HCT116 (cell line): ENCODE data around the gene TEX22. TPM values are rescaled to one million over a fixed set of nuclear protein-coding genes. Genes with fewer than 3 reads are reported as not detected.

ENCODE experiments used
- ATAC-seq: fragments of 200-7000 bp; cut with Tn5 transposase; 2 replicates; pipeline ENCODE4 v1.9.1; 2020; ENCODE audit warnings: mild to moderate bottlenecking, moderate library complexity
- BruUV-seq: library from RNA; stranded (reverse); fragments of 400-500 nt; replicated peaks from 2 replicates; lab custom pipeline; 2021; lab: Mats Ljungman, UMichigan
- CTCF ChIA-PET: fragments of 300-600 bp; sonication (Branson Sonifier 250); formaldehyde crosslinking; loops from one replicate; lab custom pipeline; 2021; ENCODE audit warnings: antibody characterized with exemption; lab: Charles Lee
- POLR2A ChIA-PET: fragments of 300-600, 350-600 bp; sonication (Branson Sonifier 250); formaldehyde crosslinking; loops from one replicate; lab custom pipeline; 2021; ENCODE audit warnings: antibody characterized with exemption; lab: Charles Lee
- RAD21 ChIA-PET, 2 experiments: fragments of 300-600 bp; sonication (Branson Sonifier 250); formaldehyde crosslinking; loops; one replicate each; lab custom pipeline; 2023; ENCODE audit warnings: low total read pairs in 2 of 2; ENCODE audit not compliant: uncharacterized antibody in 2 of 2, unreplicated experiment in 2 of 2, low non-redundant PET in 1 of 2; lab: Charles Lee
- DNase-seq: peaks from one replicate; pipeline ENCODE4 v3.0.0-alpha.2; 2010; ENCODE audit warnings: low read depth, low spot score
- H2AFZ ChIP-seq: fragments of 200-600 bp; shearing (Covaris generic), sonication (generic); 2 replicates; pipeline ENCODE4 v1.6.1; 2017; ENCODE audit warnings: low read depth, mixed run types, mixed read lengths, antibody characterized with exemption, low read length; ENCODE audit not compliant: poor library complexity, severe bottlenecking
- H3K27ac ChIP-seq: 2 replicates; pipeline ENCODE4 v1.5.1; 2012; ENCODE audit warnings: low read depth, low read length
- H3K27me3 ChIP-seq: fragments of 200-600 bp; sonication (generic); 2 replicates; pipeline ENCODE4 v1.6.1; 2016; ENCODE audit warnings: mixed run types, low read length, mixed read lengths; ENCODE audit not compliant: insufficient read depth
- H3K36me3 ChIP-seq, 2 experiments: fragments of 200-500 bp in 1 of 2; fragments of 200-600 bp in 1 of 2; sonication (Bioruptor generic) in 1 of 2; sonication (generic) in 1 of 2; 2 replicates each; pipeline versions ENCODE4 v1.5.1 to v1.6.1; 2014 to 2016; ENCODE audit warnings: low read length in 2 of 2, inconsistent platforms in 1 of 2, mixed read lengths in 1 of 2, mixed run types in 1 of 2; ENCODE audit not compliant: insufficient read depth in 2 of 2, control insufficient read depth in 1 of 2
- H3K4me1 ChIP-seq, 2 experiments: fragments of 200-600 bp in 1 of 2; sonication (generic) in 1 of 2; 2 replicates each; pipeline versions ENCODE4 v1.5.1 to v1.6.1; 2012 to 2017; ENCODE audit warnings: low read length in 2 of 2, inconsistent platforms in 1 of 2, mild to moderate bottlenecking in 1 of 2, mixed read lengths in 1 of 2, mixed run types in 1 of 2, moderate library complexity in 1 of 2; ENCODE audit not compliant: insufficient read depth in 2 of 2, control insufficient read depth in 1 of 2
- H3K4me2 ChIP-seq: fragments of 200-600 bp; sonication (generic); 2 replicates; pipeline ENCODE4 v1.6.1; 2017; ENCODE audit warnings: mixed run types, low read length, mixed read lengths
- H3K4me3 ChIP-seq, 2 experiments: fragments of 200-600 bp in 1 of 2; sonication (generic) in 1 of 2; replicated peaks in 1 of 2; 2 replicates each; pipeline ENCODE4 v1.5.1; 2011 to 2016; ENCODE audit warnings: low read length in 2 of 2, control low read depth in 1 of 2, low read depth in 1 of 2, mild to moderate bottlenecking in 1 of 2, mixed read lengths in 1 of 2, mixed run types in 1 of 2
- H3K79me2 ChIP-seq: fragments of 200-600 bp; sonication (generic); 2 replicates; pipeline ENCODE4 v1.6.1; 2017; ENCODE audit warnings: mild to moderate bottlenecking, mixed run types, low read length, moderate library complexity, mixed read lengths; ENCODE audit not compliant: insufficient read depth
- H3K9ac ChIP-seq: fragments of 200-600 bp; sonication (generic); 2 replicates; pipeline ENCODE4 v1.6.1; 2016; ENCODE audit warnings: low read length, mixed read lengths
- H3K9me2 ChIP-seq: fragments of 200-600 bp; sonication (generic), shearing (Covaris generic); 2 replicates; pipeline ENCODE4 v1.6.1; 2017; ENCODE audit warnings: mixed run types, mild to moderate bottlenecking, moderate library complexity; ENCODE audit not compliant: insufficient read depth
- H3K9me3 ChIP-seq, 2 experiments: fragments of 200-500 bp in 1 of 2; fragments of 200-600 bp in 1 of 2; sonication (Bioruptor generic) in 1 of 2; sonication (generic) in 1 of 2; 2 replicates each; pipeline ENCODE4 v1.6.1; 2014 to 2017; ENCODE audit warnings: low read length in 2 of 2, mixed read lengths in 2 of 2, inconsistent platforms in 1 of 2, low read depth in 1 of 2, mild to moderate bottlenecking in 1 of 2, mixed run types in 1 of 2, moderate library complexity in 1 of 2; ENCODE audit not compliant: control insufficient read depth in 1 of 2, insufficient read depth in 1 of 2
- H4K20me1 ChIP-seq: fragments of 200-600 bp; sonication (generic), shearing (Covaris generic); 2 replicates; pipeline ENCODE4 v1.6.1; 2017; ENCODE audit warnings: mixed run types, mild to moderate bottlenecking, moderate library complexity; ENCODE audit not compliant: insufficient read depth
- CBX3 ChIP-seq: IDR thresholded peaks from 2 replicates; pipeline ENCODE4 v1.6.1; 2012; ENCODE audit warnings: low read depth
- ELF1 ChIP-seq: IDR thresholded peaks from 2 replicates; pipeline ENCODE4 v1.6.1; 2012; ENCODE audit warnings: low read depth, borderline replicate concordance
- EZH2 ChIP-seq: fragments of 200-600 bp; sonication (generic); IDR thresholded peaks from 2 replicates; pipeline ENCODE4 v1.6.1; 2017; ENCODE audit warnings: antibody characterized with exemption, mixed run types
- JUND ChIP-seq: IDR thresholded peaks from 2 replicates; pipeline ENCODE4 v1.6.1; 2012
- POLR2A ChIP-seq: IDR thresholded peaks from 2 replicates; pipeline ENCODE4 v1.7.0; 2011; ENCODE audit warnings: borderline replicate concordance; ENCODE audit not compliant: insufficient read depth, insufficient read length; ENCODE audit errors: extremely low read depth
- POLR2AphosphoS5 ChIP-seq: IDR thresholded peaks from 2 replicates; pipeline ENCODE4 v1.6.1; 2011; ENCODE audit warnings: mild to moderate bottlenecking, low read depth, low read length, moderate library complexity
- SIN3A ChIP-seq: IDR thresholded peaks from 2 replicates; pipeline ENCODE4 v1.6.1; 2012; ENCODE audit warnings: low read depth
- SRF ChIP-seq: IDR thresholded peaks from 2 replicates; pipeline ENCODE4 v1.6.1; 2012; ENCODE audit warnings: low read depth
- TCF7L2 ChIP-seq: IDR thresholded peaks from 2 replicates; pipeline ENCODE4 v1.7.0; 2011; ENCODE audit warnings: borderline replicate concordance, inconsistent platforms; ENCODE audit not compliant: insufficient read depth, insufficient read length; ENCODE audit errors: extremely low read depth
- ZFX ChIP-seq: fragments of 450-650 bp; IDR thresholded peaks from 2 replicates; pipeline ENCODE4 v1.6.1; 2017
- intact Hi-C: fragments of 100-400 bp; cut with micrococcal nuclease; formaldehyde crosslinking; loops from 2 replicates; pipeline ENCODE4 v1.10.0; 2022
- total RNA-seq: library from RNA; stranded (reverse); gene quantifications from one replicate; pipeline ENCODE4 v1.2.1, GENCODE V29; 2021; ENCODE audit not compliant: unreplicated experiment
- TF ChIP-seq, protein P1 (sequence below): IDR thresholded peaks from 2 replicates; pipeline ENCODE4 v1.6.1; 2011; ENCODE audit warnings: mild to moderate bottlenecking, low read length, moderate library complexity; ENCODE audit not compliant: insufficient replicate concordance; ENCODE audit errors: extremely low read depth

Gene TEX22
- total RNA-seq, 1 experiment from 2014 or later: 3.8 TPM

GRCh38 chr14:105413544-105413886, 15.2 kb downstream of the TEX22 start:
- Histone ChIP-seq H4K20me1 (no peaks in the 10 kb centered on the region), H3K4me3 (no peak overlapping the region), H3K9ac (no peak overlapping the region), H3K9me2 (no peaks in the 10 kb centered on the region), H2AFZ (no peak overlapping the region), H3K9me3 (no peaks in the 10 kb centered on the region), H3K27ac (no peak overlapping the region), H3K4me1 (peaks cover 16 to 25% of the 10 kb centered on the region in 2 experiments), H3K79me2 (no peaks in the 10 kb centered on the region), H3K4me2 (no peak overlapping the region), H3K36me3 (no peaks in the 10 kb centered on the region), H3K27me3 (no peaks in the 10 kb centered on the region)
- TF ChIP-seq CBX3 (no peak), TCF7L2 (no peak), ELF1 (no peak), ZFX (no peak), JUND (no peak), SIN3A (no peak), EZH2 (no peak), SRF (no peak), POLR2AphosphoS5 (no peak), POLR2A (no peak)
- intact Hi-C loops: no loop called here
- POLR2A ChIA-PET: no interaction called here
- no TSS peak for BruUV-seq
- CTCF ChIA-PET: no interaction called here
- ATAC-seq (no peak), DNase-seq (no peak)
- RAD21 ChIA-PET: no interaction called here

DNA sequence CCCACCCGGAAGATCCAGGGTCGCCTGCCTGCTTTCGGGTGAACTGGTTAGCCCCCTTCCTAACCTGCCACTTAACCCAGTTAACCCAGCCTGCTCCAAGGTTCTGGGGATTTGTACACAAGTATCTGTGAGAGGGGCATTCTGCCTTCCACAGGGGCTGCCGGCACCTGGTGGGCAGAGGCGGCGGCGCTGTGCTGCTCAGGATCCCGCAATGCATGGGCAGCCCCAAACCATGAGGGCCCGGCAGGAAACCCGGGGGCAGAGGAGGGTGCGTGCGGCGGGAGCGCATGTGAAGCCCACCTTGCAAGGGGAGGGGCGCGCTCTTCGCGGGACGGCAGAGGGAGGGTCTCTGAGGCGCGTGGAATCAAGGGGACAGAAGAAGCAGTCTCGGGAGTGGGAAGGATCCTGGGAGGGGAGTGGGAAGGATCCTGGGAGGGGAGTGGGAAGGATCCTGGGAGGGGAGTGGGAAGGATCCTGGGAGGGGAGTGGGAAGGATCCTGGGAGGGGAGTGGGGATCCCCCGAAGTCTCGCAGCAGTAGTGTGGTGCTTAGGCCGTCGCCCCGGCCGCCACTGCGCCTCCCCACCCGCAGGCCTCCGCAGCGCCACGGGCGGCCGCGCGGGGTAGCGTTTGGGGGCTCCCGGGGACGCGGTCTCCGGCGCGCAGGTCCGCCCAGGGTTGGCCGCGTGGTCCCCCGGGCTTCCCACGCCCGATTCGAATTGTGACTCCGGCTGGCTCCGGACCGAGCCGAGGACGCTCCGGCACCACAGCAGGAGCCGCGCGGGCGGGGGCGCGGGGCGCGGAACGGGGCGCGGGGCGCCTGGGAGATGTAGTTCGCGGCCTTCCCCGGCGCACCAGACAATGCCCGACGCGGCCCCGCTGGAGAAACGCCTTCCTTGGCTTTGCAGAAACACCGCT, 16.4 kb downstream of the TEX22 start:
- Histone ChIP-seq H3K9me3 (no peaks in the 10 kb centered on the region), H4K20me1 (no peaks in the 10 kb centered on the region)
- CTCF ChIA-PET: no interaction called here
- TF ChIP-seq, protein P1, sequence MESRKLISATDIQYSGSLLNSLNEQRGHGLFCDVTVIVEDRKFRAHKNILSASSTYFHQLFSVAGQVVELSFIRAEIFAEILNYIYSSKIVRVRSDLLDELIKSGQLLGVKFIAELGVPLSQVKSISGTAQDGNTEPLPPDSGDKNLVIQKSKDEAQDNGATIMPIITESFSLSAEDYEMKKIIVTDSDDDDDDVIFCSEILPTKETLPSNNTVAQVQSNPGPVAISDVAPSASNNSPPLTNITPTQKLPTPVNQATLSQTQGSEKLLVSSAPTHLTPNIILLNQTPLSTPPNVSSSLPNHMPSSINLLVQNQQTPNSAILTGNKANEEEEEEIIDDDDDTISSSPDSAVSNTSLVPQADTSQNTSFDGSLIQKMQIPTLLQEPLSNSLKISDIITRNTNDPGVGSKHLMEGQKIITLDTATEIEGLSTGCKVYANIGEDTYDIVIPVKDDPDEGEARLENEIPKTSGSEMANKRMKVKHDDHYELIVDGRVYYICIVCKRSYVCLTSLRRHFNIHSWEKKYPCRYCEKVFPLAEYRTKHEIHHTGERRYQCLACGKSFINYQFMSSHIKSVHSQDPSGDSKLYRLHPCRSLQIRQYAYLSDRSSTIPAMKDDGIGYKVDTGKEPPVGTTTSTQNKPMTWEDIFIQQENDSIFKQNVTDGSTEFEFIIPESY: no peak
- TF ChIP-seq TCF7L2 (no peak), CBX3 (no peak)
- TF ChIP-seq, all 23 proteins: peak for 0
- Histone ChIP-seq H3K27me3 (no peaks in the 10 kb centered on the region), H3K4me2 (no peak overlapping the region), H2AFZ (no peak overlapping the region), H3K4me1 (peaks cover 23 to 35% of the 10 kb centered on the region in 2 experiments), H3K79me2 (peaks cover 5% of the 10 kb centered on the region; the same call in 1 of the 2 replicates), H3K27ac (no peak overlapping the region), H3K9me2 (no peaks in the 10 kb centered on the region), H3K36me3 (no peaks in the 10 kb centered on the region), H3K9ac (no peak overlapping the region), H3K4me3 (no peak overlapping the region)
- DNase-seq (no peak), ATAC-seq (no peak)
- no TSS peak for BruUV-seq
- intact Hi-C loops: no loop called here
- RAD21 ChIA-PET: no interaction called here
- POLR2A ChIA-PET: no interaction called here
